Fibroblast of skin of left biceps (primary cell): ENCODE measurements around the gene SAMD5.
"Not testable (repeated sequence)": the region's sequence is repeated elsewhere in the genome, so short reads cannot be mapped to it uniquely, and the experiment has no call there.

Experiments
- DNase-seq, 2 experiments: peaks; one replicate each; pipeline ENCODE4 v3.0.0-alpha.2; 2013; ENCODE audit warnings: low read depth in 2 of 2

The SAMD5 gene

DNA sequence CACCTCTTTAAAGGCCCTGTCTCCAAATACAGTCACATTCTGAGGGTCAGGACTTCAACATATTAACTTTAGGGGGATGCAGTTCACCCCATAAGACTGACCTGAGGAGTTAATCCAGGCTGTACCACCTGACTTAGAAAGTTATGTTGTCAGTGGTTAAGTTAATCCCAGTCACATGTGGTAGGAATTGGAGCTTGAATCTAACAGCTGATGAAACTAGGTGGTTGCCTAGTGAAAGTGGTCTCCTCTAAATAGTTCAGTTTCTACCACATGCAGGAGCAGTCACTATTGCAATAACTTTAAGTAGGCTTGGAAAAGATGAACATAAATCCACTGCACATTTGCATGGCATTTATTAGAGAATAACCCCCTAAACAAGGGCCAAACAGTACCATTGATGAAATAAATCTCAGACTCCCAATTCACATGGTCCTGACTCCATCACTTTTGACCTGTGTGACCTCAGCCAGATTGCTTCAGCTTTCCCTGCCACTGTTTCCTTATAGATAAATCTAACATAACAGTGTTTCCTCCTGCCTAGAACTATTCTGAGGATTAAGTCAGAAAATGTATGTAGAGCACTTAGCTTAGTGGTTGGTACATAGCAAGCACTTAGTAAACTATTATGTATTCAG lies 20.1 kb downstream of the SAMD5 start:
- DNase-seq = no peak

DNA sequence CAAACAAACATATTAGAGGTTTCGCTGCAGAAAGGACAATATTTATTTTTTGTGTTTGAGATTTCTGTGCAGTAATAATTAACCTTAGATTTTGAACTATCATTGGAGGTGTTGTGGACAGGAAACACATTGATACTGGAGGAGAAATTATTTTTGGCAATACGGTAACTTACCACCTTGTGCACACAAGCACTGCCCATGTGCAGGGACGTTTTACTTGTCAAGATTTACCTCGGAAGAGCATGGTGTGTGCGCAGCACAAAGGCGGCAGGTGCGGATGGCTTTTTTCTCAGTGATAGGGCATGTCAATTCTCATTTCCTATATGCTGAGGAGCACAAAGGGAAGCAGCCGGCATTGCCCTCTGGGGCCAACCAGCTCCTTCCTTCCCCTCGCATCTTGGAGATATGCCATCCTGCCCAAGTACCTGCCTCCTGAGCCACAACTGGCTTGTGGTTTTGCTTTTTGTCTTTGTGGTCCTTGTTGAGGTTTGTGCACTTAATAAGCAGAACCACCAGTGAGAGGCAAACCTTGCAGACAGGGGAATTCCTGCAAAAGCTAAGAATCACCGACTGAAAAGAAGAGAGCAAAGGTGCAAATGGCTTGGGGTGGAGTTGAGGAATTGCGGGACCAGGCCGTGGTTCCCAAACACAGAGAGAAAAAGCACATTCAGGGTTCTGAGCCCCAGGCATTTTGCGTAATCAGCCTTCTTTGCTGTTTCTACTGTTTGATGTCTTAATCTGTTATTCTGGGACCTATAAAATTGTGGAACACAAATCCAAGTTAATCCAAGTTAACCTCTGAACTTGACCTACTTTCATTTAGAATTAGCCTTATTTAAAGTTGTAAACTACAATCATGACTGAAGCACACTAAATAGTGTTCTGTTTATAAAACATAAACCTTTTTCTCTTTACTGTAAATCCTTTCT lies 21.9 kb downstream of the SAMD5 start:
- no peak for DNase-seq

DNA sequence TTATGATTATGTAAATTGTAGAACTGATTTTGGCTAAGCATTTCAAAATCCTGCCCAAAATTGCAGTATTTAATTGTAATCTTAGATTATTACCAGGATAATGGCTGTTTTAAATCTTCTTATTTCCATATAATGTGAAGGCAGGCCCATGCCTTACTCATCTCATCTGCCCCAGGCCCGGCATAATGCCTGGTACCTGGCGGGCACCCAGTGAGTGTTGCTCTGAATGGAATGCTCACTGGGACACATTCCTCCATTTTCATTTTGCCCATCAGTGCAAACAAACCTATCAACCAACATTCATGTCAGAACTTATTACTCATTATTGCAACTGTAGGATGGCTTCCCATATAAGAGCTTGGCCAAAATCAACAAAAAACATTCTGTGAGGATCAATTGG lies 22.8 kb downstream of the SAMD5 start:
- no peak for DNase-seq

DNA sequence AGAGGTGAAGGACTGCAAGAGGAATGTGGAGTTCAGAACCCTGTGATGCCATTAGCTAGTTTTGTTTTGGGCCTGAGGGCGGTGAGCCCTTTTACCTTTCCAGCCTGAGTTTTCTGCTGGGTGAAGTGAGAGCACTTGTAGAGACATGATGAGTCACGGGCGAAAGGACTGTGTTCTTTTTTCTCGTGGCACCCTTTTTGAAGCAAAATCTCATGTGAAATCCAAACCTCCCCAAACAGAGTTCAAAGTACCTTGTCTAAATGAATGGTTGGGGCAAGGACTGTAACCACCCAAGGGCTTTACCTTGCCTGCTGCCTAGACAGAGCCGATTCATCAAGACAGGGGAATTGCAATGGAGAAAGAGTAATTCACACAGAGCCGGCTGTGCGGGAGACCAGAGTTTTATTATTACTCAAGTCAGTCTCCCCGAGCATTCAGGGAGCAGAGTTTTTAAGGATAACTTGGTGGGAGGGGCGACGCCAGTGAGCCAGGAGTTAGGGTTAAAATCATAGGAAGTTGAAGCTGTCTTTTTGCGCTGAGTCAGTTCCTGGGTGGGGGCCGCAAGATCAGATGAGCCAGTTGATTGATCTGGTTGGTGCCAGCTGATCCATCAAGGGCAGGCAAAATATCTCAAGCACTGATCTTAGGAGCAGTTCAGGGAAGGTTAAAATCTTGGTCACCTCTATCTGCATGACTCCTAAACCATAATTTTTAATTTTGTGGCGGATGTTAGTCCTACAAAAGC lies 25.8 kb downstream of the SAMD5 start:
- DNase-seq = no peak

DNA sequence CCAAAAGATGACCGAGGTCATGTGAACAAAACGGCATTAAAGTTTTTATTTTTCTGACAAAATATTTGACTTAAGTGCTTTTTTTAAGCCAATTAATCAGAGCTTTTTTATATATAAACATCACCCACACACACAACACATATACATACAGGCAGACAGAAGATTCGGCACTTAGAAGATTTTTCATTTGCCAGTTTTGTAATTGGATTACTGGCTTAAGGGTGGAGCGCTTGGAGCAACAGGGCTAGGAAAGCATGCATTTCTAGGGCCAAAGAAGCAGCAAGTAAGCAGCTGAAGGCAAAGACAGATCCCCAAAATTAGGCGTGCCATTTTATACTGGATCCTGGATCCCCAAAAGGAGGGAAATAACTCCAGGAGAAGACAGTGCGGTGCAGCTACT lies 30.3 kb downstream of the SAMD5 start:
- DNase-seq = no peak

DNA sequence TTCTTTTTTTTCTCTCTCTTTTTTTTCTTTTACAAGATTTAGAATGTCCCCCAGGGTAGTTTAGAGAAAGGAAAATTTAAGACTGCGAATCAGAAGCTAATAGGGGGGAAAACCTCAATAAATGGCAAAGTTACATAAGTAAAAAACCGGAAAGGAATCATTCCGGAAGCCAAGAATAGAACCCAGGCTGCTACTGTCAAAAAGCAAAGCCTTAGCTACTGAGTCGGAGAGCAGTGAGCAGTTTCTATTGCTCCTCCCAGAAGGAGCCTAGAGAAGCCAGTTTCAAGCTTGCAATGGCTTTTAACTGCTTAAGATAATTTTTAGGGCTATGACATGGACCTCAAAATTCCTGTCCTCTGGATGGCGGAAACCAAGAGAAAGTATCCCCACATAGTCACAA lies 31.6 kb downstream of the SAMD5 start:
- no peak for DNase-seq

DNA sequence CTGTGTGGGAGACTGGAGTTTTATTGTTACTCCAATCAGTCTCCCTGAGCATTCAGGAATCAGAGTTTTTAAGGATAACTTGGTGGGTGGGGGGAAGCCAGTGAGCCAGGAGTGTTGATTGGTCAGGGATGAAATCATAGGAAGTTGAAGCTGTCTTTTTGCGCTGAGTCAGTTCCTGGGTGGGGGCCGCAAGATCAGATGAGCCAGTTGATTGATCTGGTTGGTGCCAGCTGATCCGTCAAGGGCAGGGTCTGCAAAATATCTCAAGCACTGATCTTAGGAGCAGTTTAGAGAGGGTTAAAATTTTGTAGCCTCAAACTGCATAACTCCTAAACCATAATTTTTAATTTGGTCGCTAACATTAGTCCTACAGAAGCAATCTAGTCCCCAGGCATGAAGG lies 33.9 kb downstream of the SAMD5 start:
- DNase-seq = not testable (repeated sequence)

DNA sequence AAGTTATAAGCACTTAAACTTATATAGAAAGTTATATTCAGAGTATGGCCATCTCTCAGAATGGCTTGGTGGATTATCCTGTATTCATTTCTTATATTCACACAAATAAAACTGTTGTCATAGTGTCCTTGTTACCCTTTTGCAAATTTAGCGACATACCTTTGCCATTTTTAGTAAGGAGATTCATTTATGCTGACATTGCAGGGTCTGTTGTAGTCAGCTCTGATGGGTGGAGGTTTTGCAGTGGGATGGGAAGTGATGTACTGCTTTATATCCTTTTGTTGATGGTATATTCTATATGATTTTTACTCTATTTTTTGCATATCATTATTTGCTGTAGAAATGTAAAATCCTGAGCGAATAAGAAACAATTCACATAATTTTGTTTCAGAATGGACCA lies 35.9 kb downstream of the SAMD5 start:
- no peak for DNase-seq

DNA sequence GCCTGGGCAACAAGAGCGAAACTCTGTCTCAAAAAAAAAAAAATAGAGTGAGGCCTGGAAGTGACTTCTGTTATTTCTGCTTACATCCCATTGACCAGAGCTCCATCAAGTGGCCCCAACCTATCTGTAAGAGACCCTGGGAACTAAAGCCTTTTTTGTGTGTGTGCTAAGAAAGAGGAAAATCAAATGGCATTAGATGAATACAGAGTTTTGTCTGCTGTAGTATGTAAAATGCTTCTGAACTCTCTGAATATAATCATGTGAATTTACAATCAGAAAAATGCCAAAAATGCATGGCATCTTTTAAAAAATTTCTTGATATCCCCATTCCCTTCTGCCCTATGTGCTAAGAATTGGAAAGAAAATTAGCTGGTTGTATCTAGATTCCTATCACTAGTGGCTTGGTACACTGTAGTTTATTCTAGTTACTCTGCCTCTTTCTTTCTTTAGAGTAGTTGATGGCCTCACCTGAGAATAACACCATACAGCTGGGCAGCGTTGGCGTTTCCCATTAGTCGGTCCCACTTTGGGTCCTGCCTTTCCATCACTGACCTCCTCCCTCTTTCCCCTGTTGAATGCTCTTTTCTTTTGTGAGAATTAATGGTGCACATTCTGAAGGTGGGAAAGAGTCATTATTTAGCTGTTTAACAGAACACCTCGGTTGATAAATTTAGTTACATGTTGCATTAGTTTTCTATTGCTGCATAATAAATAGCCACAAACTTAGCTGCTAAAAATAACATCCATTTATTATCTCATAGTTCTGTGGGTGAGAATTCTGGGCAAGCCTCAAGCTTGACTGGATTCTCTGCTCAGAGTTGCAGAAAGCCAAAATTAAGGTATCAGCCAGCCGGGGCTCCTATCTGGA lies 38.2 kb downstream of the SAMD5 start:
- DNase-seq = no peak

DNA sequence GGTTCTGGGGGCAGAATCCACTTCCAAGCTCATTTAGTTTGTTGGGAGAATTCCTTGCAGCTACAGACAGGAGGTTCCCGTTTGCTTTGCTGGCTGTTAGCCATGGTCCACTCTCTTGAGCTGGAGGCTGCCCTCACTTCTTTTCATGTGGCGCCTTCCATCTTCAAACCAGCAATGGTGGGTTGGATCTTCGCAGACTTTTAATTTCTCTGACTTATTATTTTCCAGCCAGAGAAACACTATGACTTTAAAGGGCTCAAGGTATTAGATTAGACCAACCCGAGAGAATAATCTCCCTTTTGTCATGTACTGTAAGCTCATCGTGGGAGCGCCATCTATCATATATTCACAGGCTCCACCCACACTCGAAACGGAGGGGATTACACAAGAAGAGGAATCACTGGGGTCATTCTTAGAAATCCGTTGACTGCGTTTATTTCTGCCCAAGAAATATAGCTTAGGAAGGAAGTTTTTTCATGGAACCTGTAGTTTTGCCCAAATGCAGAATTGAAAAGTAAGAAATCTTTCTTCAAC lies 38.9 kb downstream of the SAMD5 start:
- no peak for DNase-seq

DNA sequence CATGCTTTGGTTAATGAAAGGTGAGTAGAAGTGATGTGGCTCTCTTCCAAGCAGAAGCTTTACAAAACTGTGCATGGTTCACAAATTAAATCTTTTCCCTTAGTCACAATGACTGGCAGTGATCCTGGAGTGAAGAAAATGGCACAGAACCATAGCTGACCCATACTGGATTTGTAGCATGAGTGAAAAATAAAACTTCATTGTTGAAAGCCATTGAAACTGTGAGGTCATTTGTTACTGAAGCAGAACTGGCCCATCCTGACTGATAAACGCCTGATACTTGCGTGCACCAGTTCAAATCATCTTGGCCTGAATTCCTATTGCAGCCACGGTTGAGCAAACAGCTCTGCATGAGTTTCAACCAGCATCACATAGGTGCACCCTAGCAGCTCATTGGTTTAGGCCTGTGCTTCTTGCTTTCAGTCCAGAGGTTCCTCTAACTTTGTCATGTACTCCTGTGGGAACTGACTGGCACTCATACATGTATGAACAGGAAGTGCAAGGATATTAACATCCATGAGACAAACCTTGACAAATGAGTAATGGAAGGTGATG lies 40.5 kb downstream of the SAMD5 start:
- DNase-seq = no peak

DNA sequence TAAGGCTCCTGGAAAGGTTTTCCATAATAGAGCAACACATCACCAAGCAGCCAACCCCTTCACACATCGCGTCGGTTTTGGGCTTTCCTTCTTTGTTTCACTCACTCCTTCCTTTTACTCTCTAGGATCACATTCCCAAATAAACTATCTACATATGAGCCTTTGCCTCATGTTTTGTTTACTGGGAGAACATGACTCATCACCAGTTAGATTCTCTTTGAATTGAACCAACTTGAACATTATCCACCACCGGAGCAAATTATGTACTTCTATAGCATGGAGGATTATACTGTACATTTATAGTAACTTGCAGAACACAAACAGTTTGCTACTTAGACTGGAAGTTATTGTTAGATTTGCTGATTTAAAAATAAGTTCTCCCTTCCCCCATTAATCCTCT lies 41.0 kb downstream of the SAMD5 start:
- no peak for DNase-seq

DNA sequence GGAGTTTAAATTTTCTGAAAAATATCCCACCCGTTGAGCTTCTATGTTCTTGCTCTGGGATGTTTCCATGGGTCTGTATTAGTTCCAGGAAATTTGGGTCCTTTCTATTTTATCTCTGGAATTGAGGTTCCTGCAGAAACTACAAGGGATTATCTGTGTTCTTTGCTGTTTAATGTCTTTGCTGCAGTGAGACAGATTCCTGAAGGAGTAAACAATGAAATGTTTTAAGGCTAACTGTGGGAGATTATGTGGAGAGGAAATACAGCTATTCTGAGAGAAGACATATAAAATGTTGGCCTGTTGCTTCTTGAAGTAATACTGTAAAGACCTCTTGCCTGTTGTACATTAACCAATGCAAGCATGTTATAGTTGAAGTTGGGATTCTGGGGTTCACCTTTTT lies 43.5 kb downstream of the SAMD5 start:
- no peak for DNase-seq

DNA sequence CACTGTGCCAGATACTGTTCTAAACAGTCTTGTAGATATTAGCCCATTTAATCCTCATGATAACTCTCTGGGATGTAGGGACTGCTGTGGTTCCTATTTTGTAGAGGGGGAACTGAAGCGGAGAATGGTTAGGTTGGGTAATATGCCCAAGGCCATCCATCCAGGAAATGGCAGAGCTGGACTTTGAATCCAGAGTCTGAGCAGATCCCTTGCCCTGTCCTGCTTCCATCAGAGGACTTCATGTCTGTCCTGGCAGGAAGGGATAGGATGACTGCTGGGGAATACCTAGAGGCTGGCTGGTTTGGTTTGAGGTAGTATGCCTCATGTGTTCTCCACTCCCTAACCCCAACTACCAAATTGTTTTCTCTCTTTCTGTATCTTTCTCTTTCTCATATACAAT lies 44.6 kb downstream of the SAMD5 start:
- DNase-seq = no peak

DNA sequence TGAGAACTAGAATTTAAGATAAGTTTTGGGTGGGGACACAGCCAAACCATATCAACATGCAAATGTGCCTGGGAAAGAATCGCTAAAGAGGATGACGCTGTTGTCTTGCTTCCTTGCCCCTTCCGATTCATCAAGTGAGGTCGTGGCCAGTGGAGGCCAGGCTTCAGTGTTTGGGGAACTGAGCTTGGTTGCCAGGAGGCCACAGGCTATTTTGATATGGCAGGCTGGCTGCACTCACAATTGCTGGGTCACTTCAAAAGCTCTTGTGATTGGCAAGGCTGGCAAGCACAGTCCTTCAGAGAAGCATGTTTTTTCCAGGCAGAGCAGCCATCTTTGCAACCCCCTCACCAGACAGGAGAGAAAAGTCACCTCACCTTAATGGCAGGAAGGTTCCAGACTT lies 45.8 kb downstream of the SAMD5 start:
- DNase-seq = no peak

DNA sequence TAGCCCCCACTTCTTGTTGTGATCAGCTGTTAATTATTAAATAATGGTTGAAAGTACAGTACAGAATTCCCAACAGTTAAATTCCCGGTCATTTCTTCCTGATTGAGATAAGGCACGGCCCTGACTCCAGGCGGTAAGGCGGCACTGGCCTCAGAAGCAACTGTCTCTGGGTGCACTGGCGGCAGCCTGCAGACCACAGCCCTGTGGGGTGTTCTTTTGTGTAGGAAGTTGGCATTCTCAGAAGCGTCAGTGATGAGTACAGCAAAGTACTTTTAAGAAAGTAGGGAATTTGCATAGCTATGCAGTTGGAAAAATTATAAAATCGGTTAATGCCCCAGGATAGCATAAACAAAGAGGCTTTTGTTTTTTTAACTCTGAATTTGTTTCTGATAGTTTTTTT lies 50.5 kb downstream of the SAMD5 start:
- DNase-seq = no peak

DNA sequence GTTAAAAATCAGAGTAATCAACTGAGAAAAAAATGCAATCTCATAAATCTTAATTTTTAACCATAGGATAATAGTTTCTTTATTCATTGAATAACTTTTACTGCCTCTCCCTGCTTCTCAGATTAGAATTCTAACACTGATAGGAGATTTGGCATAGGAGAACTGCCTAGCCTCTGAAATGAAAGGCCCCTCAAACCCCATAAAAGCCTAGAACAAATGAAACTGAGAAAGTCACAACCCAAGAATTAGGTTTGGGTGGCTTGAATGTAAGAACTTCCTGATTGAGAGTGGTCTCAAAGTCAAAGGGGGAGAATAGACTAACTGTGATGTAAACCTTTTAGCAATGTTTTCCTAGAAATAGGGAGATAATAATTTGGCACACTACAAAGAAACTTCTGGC lies 52.2 kb downstream of the SAMD5 start:
- DNase-seq = no peak

DNA sequence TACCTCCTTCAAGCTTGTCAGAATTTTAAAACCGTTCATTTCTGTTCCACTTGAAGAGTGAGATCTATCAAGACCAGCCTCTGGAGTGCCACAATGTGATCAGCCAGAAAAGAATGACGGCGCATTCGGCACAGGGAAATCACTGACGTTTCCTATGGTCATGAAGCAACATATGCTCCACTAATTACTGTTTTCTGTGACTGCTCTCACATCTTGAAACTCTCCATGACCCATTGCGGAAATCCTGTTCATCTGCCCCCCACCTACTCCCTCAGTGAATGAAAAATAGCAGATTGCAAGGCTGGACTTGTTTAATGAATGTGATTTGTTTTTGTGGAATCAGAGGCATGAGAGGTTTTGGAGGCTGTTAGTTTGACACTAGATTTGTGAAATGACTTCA lies 53.2 kb downstream of the SAMD5 start:
- no peak for DNase-seq

DNA sequence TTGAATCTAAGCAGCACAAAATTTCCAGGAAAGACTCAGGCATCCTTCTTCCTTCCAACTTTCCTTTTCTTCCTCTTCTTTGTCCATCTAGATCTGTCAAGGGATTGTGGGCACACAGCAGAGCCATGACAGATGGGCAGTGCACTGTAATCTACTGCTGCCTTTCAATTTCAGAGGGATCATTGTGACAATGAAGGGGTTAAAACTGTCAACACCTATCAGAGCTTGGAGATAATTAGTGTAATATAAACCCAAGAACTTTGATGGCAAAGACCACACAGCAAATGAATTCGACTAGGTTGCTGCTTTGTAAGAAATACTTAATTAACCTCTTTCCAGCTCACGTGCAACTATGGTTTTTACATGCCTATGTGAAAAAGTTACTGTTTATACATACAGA lies 55.0 kb downstream of the SAMD5 start:
- no peak for DNase-seq

DNA sequence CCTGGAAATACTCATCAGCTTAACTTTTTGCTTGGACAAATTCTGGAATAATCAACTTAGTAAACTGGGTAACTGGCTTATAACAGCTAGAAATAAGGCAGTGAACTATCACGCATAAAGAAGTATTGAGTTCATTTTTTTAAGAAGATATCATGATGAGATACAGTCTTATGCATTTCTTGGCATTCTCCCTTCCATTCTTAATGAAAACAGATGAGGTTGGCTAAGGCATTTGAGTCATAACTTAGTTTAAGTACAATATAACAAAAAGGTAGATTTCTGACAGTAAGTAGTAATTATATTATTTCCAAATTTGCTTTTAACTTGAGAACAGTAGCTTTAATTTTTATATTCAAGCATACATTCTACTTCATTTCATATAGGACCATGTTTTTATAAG lies 56.1 kb downstream of the SAMD5 start:
- DNase-seq = no peak

DNA sequence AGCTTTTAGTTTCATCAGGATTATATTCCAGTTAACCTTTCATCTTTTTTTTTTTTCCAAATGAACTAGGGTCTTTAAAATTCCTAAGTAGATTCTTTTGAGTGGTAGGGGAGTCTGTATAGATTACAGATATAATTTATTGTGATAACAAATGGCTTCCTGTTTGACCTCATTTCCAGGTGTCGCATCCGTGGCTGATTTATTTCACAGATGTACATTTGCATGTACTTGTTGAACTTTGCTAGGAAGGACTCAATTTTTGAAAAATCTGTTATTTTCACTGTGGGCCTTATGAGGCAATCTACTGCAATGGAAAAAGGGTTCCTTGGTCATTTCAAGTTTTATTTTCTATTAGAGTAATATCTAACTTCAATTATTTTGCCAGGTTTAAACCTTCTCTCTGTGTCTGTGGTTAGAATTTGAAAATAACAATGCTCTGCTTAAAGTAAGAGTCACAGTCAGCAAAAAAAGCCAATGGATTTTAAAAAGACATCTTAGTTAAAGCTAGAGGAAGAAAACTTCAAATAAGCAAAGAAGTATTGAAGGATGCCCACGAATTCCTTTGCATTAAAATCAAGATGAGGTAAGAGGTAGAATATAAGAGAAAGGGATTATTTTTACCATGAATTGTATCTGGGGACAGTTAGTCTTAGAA lies 57.9 kb downstream of the SAMD5 start:
- no peak for DNase-seq
